ENCODE measurements around the gene PIN4. TPM values are rescaled to one million over a fixed set of nuclear protein-coding genes. Genes with fewer than 3 reads are reported as not detected.

The PIN4 gene
- total RNA-seq: 7.1 and 11.6 TPM in 2 replicates

GRCh38 chrX:72181178-72182125, at the start of gene PIN4:
Gene PIN4, plus strand, starts transcription at chrX:72181757. Its CDS starts 29 bp downstream, at chrX:72181786.

GRCh38 chrX:72238721-72239475, 57.3 kb downstream of the PIN4 start, which contains the start of gene ERCC6L:
Gene ERCC6L, minus strand, starts transcription at chrX:72239027. Its CDS starts 116 bp downstream, at chrX:72238911.

Other genes with a start within 250 kb of the PIN4 start
- gene RTL5, start 49.8 kb upstream of the PIN4 start, total RNA-seq: 0.09 and 0.28 TPM in 2 replicates
- gene ERCC6L, start 57.3 kb downstream of the PIN4 start, total RNA-seq: 5.8 and 6.9 TPM in 2 replicates
- gene RPS4X, start 95.5 kb downstream of the PIN4 start, total RNA-seq: 1,068 and 1,290 TPM in 2 replicates
- gene CITED1, start 124.2 kb downstream of the PIN4 start, total RNA-seq: 0.28 and 0.33 TPM in 2 replicates